ENCODE data around the gene RPL39L. TPM values are rescaled to one million over a fixed set of nuclear protein-coding genes. Genes with fewer than 3 reads are reported as not detected.

The RPL39L gene
- total RNA-seq, 2 donors from 2014 or later = 26.8 to 34.5 TPM

DNA sequence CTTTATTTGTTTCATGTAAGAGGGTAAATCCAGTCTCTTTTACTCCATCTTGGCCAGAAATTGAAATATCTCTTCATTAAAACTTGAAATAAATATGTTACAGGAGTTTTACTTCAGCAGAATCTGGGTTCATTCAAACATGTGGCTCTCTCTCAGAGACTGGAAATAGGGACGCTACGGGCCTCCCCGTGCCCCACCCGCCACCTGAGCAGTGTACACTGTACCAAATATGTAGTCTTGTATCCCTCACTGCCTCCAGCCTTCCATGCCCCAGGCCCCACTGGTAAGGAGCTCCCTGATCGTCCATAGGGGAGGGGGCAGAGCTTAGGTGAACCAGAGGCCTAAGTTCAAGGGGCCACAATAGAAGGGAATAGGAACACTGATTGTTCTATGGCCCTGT lies 36.0 kb downstream of the RPL39L start:
- Histone ChIP-seq H3K9ac (ENCODE audit: extremely low read depth, low read length, poor library complexity, severe bottlenecking) (no peak overlapping the region), H3K9me3 (ENCODE audit: control insufficient read depth, low read length) (no peaks in the 10 kb centered on the region), H3K27ac (ENCODE audit: low read depth, low read length) (no peak overlapping the region), H3K4me3 (ENCODE audit: low read length) (no peak overlapping the region), H3K27me3 (ENCODE audit: control insufficient read depth, insufficient read depth, low read length, poor library complexity, severe bottlenecking) (no peaks in the 10 kb centered on the region), H3K36me3 (ENCODE audit: control insufficient read depth, insufficient read depth, low read length) (no peaks in the 10 kb centered on the region), H3K4me1 (ENCODE audit: control insufficient read depth, insufficient read depth, low read length) (no peaks in the 10 kb centered on the region)
- H3K4me1 Mint-ChIP-seq = no peaks in the 10 kb centered on the region
- WGBS, 2 experiments (ENCODE audit: insufficient coverage in 1 of 2, insufficient read length in 1 of 2) = 90 to 93% methylated on average over 4 to 5 of the region's 5 CpGs
- H3K9me3 Mint-ChIP-seq = peaks cover 5% of the 10 kb centered on the region
- no peak for DNase-seq
- no peak overlapping the region for H3K27ac Mint-ChIP-seq
- no peaks in the 10 kb centered on the region for H3K27me3 Mint-ChIP-seq (ENCODE audit: insufficient read depth)
- H3K36me3 Mint-ChIP-seq (ENCODE audit: low read depth) = no peaks in the 10 kb centered on the region
- no peak overlapping the region for H3K4me3 Mint-ChIP-seq
- TF ChIP-seq, protein P1, sequence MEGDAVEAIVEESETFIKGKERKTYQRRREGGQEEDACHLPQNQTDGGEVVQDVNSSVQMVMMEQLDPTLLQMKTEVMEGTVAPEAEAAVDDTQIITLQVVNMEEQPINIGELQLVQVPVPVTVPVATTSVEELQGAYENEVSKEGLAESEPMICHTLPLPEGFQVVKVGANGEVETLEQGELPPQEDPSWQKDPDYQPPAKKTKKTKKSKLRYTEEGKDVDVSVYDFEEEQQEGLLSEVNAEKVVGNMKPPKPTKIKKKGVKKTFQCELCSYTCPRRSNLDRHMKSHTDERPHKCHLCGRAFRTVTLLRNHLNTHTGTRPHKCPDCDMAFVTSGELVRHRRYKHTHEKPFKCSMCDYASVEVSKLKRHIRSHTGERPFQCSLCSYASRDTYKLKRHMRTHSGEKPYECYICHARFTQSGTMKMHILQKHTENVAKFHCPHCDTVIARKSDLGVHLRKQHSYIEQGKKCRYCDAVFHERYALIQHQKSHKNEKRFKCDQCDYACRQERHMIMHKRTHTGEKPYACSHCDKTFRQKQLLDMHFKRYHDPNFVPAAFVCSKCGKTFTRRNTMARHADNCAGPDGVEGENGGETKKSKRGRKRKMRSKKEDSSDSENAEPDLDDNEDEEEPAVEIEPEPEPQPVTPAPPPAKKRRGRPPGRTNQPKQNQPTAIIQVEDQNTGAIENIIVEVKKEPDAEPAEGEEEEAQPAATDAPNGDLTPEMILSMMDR (conservative IDR thresholded peaks at IDR 0.05) = no peak

DNA sequence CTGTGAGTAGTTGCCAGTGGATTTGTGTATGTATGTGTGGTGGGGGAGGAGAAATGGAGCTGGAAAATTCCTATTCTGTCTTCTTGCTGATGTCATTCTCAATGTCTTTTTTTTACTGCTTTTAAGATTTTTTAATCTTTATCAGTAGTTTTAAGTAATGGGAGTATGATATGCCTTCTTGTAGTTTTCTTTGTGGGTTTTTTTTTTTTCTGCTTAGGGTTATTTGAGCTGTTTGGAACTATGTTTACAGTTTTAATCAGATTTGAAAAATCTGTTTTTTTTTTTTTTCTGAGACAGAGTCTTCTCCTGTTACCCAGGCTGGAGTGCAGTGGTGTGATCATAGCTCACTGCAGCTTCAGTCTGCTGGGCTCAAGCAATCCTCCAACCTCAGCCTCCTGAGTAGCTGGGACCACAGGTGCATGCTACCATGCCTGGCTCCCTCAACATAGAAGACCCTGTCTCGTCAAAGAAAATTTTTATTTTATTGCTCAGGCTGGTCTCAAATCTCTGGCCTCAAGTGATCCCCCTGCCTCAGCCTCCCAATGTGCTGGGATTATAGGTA lies 37.1 kb downstream of the RPL39L start:
- H3K9ac ChIP-seq (ENCODE audit: extremely low read depth, low read length, poor library complexity, severe bottlenecking) = no peak overlapping the region
- H3K4me1 ChIP-seq (ENCODE audit: control insufficient read depth, insufficient read depth, low read length) = no peaks in the 10 kb centered on the region
- H3K9me3 ChIP-seq (ENCODE audit: control insufficient read depth, low read length) = no peaks in the 10 kb centered on the region
- WGBS, 2 experiments (ENCODE audit: insufficient coverage in 1 of 2, insufficient read length in 1 of 2) = 80 to 86% methylated on average over 1 of the region's 1 CpG
- no peak overlapping the region for H3K4me3 Mint-ChIP-seq
- no peak overlapping the region for H3K27ac Mint-ChIP-seq
- H3K9me3 Mint-ChIP-seq = peaks cover 10% of the 10 kb centered on the region
- H3K27me3 ChIP-seq (ENCODE audit: control insufficient read depth, insufficient read depth, low read length, poor library complexity, severe bottlenecking) = no peaks in the 10 kb centered on the region
- H3K27ac ChIP-seq (ENCODE audit: low read depth, low read length) = no peak overlapping the region
- no peaks in the 10 kb centered on the region for H3K36me3 ChIP-seq (ENCODE audit: control insufficient read depth, insufficient read depth, low read length)
- H3K36me3 Mint-ChIP-seq (ENCODE audit: low read depth) = no peaks in the 10 kb centered on the region
- TF ChIP-seq, protein P1 (conservative IDR thresholded peaks at IDR 0.05) = no peak
- H3K4me3 ChIP-seq (ENCODE audit: low read length) = no peak overlapping the region
- DNase-seq = no peak
- no peaks in the 10 kb centered on the region for H3K4me1 Mint-ChIP-seq
- peaks cover under 1% of the 10 kb centered on the region for H3K27me3 Mint-ChIP-seq (ENCODE audit: insufficient read depth)

DNA sequence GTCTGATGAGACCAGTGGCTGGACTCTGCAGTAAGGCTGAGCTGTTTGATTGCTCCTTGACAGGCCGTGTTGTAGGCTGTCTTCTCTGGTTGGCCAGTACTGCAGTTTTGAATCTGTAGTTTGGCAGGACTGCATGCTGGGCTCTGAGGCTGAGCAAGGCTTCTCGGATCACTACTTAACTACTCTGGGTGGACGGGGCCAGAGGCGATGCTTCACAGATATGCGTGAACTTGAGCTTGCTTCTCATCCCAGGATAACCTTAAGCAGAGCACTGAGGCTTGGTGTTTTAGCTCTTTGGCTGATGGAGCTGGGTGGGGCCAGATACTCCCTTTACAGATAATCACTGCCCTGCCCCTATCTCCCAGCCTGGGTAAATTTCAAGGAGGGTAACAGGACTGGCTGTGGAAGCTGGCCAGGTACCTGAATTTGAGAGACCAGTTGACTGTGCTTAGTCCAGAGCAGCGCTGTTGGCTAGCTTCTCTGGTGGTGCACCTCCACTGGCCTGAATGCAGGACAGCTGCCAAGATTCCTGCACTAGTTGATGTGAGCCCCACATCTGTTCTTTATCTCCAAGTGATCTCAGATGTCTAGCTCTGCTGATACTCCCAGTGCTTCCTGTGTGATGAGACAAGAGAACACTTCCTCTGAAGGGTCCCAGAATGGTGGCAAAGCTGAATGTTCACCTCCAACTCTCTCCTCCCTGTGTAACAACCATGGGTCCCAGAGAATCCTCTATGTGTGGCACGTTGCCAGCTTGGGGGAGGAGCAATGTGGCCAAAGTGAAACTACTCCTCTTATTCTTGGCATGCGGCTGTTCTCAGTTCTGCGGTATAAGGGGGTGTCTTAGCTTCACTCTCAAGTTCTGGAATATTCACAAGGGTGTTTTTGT lies 37.9 kb downstream of the RPL39L start:
- H3K27me3 ChIP-seq (ENCODE audit: control insufficient read depth, insufficient read depth, low read length, poor library complexity, severe bottlenecking) = no peaks in the 10 kb centered on the region
- peaks cover 6% of the 10 kb centered on the region for H3K9me3 ChIP-seq (ENCODE audit: control insufficient read depth, low read length)
- Mint-ChIP-seq H3K36me3 (ENCODE audit: low read depth) (no peaks in the 10 kb centered on the region), H3K27me3 (ENCODE audit: insufficient read depth) (peaks cover 2% of the 10 kb centered on the region), H3K27ac (no peak overlapping the region), H3K4me3 (no peak overlapping the region), H3K9me3 (peaks cover 10% of the 10 kb centered on the region), H3K4me1 (no peaks in the 10 kb centered on the region)
- H3K4me3 ChIP-seq (ENCODE audit: low read length) = no peak overlapping the region
- WGBS, 2 experiments (ENCODE audit: insufficient coverage in 1 of 2, insufficient read length in 1 of 2) = 85 to 90% methylated on average over 7 to 9 of the region's 9 CpGs
- no peak overlapping the region for H3K9ac ChIP-seq (ENCODE audit: extremely low read depth, low read length, poor library complexity, severe bottlenecking)
- H3K27ac ChIP-seq (ENCODE audit: low read depth, low read length) = no peak overlapping the region
- TF ChIP-seq, protein P1 (conservative IDR thresholded peaks at IDR 0.05) = no peak
- DNase-seq = no peak
- H3K36me3 ChIP-seq (ENCODE audit: control insufficient read depth, insufficient read depth, low read length) = no peaks in the 10 kb centered on the region
- no peaks in the 10 kb centered on the region for H3K4me1 ChIP-seq (ENCODE audit: control insufficient read depth, insufficient read depth, low read length)

All from endodermal cell (in vitro differentiated cells).